ENCODE measurements around the gene CDA.

The CDA gene

GRCh38 chr1:20615946-20616846 is 27.3 kb downstream of the CDA start:
- DNase-seq (ENCODE audit: low spot score): no peak

- DNase-seq (ENCODE audit: low spot score): no peak
These were observed 28.1 kb downstream of the CDA start for GRCh38 chr1:20616847-20617487.

DNA sequence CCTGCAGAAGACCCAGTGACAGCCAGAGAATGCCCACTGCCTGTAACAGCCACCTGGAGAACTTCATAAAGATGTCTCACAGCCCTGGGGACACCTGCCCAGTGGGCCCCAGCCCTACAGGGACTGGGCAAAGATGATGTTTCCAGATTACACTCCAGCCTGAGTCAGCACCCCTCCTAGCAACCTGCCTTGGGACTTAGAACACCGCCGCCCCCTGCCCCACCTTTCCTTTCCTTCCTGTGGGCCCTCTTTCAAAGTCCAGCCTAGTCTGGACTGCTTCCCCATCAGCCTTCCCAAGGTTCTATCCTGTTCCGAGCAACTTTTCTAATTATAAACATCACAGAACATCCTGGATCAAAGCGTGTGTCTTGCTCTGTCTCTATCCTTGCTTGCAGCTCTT is 29.7 kb downstream of the CDA start:
- DNase-seq (ENCODE audit: low spot score): no peak

- no peak for DNase-seq (ENCODE audit: low spot score)
These were observed 31.1 kb downstream of the CDA start for GRCh38 chr1:20619999-20620398.

- DNase-seq (ENCODE audit: low spot score): no peak
These were observed 32.1 kb downstream of the CDA start for GRCh38 chr1:20621012-20621411.

DNA sequence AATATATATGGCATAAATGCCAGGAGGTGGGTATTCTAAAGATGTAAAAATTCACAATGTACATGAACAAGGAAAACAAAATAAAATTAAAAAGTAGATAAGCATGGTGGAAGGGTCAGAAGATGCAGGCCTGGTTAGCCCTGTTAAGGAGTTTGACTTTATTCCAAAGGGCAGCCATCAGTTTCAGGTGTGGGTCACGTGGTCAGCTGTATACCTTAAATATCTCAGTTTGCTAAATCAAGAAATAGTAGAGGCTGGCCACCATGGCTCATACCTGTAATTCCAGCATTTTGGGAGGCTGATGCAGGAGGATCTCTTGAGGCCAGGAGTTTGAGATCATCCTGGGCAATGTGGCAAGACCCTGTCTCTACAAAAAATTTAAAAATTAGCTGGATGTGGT is 35.8 kb downstream of the CDA start:
- DNase-seq (ENCODE audit: low spot score): no peak

DNA sequence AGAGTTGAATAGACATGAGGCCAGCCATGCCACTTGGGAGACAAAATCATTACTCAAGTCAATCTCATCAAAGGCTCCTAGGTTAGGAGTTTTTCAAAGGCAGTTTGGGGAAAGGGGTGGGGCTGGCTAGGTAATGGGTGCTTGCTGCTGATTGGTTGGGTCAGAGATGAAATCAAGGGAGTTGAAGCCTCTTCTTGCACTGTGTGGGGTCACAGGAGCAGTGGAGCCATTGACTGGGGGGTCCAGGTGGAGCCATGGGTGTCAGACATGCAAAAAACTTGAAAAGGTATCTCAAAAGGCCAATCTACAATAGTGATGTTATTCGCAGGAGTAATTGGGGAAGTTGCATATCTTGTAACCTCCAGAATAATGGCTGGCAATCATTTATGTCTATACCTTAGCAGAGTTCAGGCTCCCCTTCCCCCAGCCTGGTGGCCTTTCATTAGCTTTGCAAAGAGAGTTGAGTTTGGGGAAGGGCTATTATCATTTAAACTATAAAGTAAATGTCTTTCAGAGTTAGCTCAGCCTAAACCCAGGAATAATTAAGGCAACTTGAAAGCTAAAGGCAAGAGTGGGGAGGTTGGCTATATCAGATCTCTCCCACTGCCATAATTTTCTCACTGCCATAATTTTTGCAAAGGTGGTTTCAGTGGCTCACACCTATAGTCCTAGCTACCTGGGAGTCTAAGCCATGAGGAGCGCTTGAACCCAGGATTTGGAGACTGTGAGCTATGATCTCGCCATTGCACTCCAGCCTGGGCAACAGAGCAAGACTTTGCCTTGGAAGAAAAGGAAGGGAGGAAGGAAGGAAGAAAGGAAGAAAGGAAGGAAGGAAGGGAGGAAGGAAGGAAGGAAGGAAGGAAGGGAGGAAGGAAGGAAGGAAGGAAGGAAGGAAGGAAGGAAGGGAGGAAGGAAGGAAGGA is 36.5 kb downstream of the CDA start:
- no peak for DNase-seq (ENCODE audit: low spot score)

DNA sequence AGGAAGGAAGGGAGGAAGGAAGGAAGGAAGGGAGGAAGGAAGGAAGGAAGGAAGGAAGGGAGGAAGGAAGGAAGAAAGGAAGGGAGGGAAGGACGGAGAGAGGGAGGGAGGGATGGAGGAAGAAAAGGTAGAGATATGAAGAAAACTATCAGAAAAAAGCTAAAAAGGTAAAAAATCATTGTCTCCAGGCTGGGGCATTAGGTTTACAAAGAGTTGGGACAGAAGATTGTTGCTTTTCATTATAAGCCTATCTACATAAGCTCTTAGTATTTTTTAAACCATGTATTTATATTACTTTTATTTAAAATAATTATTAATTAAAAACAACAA is 37.2 kb downstream of the CDA start:
- DNase-seq (ENCODE audit: low spot score): no peak

GRCh38 chr1:20626524-20626923 is 37.6 kb downstream of the CDA start:
- DNase-seq (ENCODE audit: low spot score): no peak

DNA sequence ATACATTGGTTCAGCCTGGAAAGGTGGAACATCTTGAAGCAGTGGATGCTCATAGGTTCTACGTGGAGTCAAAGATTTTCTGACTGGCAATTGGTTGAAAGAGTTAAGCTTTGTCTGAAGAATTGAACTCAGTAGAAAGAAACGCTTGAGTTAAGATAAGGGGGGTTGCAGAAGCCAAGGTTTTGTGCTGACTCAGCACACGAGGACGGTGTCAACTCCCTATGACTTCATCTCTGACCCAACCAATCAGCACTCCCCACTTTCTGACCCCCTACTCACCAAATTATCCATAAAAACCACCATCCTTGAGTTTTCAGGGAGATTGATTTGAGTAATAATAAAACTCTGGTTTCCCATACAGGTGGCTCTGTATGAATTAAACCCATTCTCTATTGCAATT is 41.8 kb downstream of the CDA start:
- DNase-seq (ENCODE audit: low spot score): no peak

DNA sequence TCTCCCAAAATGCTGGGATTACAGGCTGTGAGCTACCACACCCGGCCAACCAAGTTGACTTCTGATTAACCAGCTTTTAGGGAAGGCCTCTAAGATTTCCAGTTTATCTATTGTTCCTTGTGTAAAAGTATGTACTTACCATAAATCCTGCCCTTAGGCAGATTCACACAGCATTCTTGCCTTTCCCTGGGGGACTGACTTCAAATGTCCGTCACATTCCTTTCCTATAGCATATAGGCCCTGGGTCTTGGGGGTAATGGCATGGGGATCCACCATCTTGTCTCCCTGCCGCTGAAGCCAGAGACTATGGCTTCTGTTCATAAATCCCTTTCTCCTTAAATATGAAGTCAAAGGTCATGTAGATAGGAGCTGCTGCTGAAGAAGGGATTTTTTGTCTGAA is 43.5 kb downstream of the CDA start:
- DNase-seq (ENCODE audit: low spot score): no peak

DNA sequence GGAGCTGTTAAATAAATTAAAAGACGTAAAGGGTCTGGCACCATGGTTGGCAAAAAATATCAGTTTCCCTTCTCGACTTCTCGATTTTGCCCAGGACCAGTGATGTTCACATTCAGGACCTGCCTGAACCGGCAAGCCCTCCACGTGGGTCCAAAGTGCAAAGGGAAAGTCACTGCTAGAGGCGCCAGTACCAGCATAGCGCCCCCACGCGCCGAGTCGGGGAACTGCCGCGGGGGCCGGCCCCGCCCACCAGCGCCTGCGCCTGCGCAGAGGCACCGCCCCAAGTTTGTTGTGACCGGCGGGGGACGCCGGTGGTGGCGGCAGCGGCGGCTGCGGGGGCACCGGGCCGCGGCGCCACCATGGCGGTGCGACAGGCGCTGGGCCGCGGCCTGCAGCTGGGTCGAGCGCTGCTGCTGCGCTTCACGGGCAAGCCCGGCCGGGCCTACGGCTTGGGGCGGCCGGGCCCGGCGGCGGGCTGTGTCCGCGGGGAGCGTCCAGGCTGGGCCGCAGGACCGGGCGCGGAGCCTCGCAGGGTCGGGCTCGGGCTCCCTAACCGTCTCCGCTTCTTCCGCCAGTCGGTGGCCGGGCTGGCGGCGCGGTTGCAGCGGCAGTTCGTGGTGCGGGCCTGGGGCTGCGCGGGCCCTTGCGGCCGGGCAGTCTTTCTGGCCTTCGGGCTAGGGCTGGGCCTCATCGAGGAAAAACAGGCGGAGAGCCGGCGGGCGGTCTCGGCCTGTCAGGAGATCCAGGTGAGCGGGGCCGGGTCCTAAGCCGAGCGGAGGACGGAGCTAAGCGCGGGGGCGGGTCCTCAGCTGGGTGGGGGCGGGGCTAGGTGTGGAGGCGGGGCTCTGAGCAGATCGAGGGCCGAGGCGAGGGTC is 44.5 kb downstream of the CDA start, which contains the start of gene PINK1:
PINK1 (plus strand) TSS at position 269 of the 875 bp plus-strand sequence; CDS start at position 360, 91 bp downstream.
- peak; percentile 84 for DNase-seq (ENCODE audit: low spot score)

GRCh38 chr1:20634065-20634593 is 45.2 kb downstream of the CDA start:
- DNase-seq (ENCODE audit: low spot score): peak; percentile 35

GRCh38 chr1:20634594-20635084 is 45.7 kb downstream of the CDA start:
- DNase-seq (ENCODE audit: low spot score): peak; percentile 71

- DNase-seq (ENCODE audit: low spot score): no peak
These were observed 48.0 kb downstream of the CDA start for GRCh38 chr1:20636785-20637347.

DNA sequence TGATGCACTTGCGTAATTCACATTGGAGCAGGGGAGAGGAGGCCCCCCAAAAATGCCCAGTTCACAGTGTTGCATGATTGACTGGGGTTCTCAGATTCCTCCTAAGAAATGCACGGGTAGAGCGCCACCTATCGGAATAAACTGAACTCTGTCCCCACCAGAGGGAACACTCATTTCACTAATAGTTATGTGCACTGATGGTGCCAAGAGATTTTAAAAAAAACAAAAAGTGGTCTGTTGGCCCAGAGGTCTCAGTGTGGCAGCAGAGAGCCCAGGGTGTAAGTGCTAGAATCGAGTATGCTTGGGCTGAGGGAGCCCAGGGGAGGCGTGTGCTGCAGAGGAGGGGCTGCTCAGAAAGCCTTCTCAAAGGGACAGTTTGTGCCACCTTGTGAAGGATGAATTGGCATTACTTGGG is 51.3 kb downstream of the CDA start:
- DNase-seq (ENCODE audit: low spot score): peak; percentile 52

DNA sequence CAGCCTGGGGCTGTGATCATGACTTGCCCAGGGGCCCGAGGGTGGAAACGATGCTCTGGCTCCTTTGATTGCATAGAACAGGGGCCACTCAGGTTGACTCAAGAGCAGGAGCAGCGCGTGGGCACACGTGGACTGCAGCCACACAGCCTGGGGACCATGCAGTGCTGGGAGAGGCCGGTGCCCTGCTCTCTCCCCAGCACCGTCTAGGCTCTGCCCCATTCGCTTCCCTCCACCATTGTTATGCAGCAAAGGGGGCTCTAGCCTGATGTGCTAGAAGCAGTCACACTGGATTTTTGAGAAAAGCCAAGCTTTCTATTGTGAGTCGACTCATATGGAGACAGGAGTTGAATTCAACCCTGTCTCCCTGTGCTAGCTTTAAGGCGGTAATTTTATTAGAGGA is 53.1 kb downstream of the CDA start:
- DNase-seq (ENCODE audit: low spot score): no peak

GRCh38 chr1:20643080-20643479 is 54.2 kb downstream of the CDA start:
- no peak for DNase-seq (ENCODE audit: low spot score)

DNA sequence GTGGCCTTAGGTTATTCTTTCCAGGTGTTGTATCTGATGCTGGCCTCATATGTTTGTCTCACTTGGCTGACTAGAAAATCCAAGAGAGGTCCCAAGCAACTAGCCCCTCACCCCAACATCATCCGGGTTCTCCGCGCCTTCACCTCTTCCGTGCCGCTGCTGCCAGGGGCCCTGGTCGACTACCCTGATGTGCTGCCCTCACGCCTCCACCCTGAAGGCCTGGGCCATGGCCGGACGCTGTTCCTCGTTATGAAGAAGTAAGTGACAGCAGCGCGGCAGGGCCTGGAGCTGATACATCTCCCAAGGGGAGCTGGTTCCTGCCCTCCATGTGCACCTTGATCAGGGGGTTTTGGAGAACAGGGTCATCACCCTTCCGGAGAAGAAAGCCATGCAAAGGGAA is 55.5 kb downstream of the CDA start:
- no peak for DNase-seq (ENCODE audit: low spot score)

DNA sequence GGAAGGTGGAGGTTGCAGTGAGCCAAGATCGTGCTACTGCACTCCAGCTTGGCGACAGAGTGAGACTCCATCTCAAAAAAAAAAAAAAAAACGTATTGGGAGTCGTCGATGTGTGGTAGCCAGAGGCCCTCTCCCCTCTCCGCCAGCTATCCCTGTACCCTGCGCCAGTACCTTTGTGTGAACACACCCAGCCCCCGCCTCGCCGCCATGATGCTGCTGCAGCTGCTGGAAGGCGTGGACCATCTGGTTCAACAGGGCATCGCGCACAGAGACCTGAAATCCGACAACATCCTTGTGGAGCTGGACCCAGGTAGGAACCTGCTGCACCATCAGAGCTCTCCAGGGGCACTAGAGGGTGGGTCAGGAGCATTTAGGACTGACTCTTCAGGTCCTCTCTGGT is 56.5 kb downstream of the CDA start:
- DNase-seq (ENCODE audit: low spot score): no peak

DNA sequence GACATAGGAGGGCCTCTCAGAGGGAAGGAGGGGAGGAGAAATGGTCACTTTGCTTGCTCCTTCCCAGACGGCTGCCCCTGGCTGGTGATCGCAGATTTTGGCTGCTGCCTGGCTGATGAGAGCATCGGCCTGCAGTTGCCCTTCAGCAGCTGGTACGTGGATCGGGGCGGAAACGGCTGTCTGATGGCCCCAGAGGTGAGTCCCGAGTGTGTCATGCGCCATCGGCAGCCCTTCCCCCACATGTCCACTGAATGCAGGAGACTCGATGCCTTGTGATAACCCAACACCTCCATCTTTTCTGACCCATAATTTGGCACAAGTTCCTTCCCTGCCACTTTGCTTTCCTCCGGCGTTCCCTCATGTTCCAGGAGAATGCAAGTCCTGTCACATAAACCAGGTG is 59.5 kb downstream of the CDA start:
- no peak for DNase-seq (ENCODE audit: low spot score)
